CD4-positive, alpha-beta memory T cell (primary cell): Measurements from ENCODE around the gene GNAI3. TPM values are rescaled to one million over a fixed set of nuclear protein-coding genes. Genes with fewer than 3 reads are reported as not detected.

Experiments
- CTCF ChIA-PET: fragments of 350-600 bp; sonication (Branson Sonifier 250); formaldehyde crosslinking; loops from one replicate; lab custom pipeline; 2021; ENCODE audit warnings: inconsistent platforms; ENCODE audit not compliant: partially characterized antibody; lab: Charles Lee
- POLR2A ChIA-PET: fragments of 350-600 bp; sonication (Branson Sonifier 250); formaldehyde crosslinking; loops from one replicate; lab custom pipeline; 2021; ENCODE audit not compliant: partially characterized antibody; lab: Charles Lee
- DNase-seq, 5 donors: peaks; one replicate each; pipeline versions ENCODE4 v3.0.0 to v3.0.0-alpha.2; 2020 to 2022; ENCODE audit warnings: mixed read lengths in 1 of 5
- H3K27ac ChIP-seq: one replicate; pipeline ENCODE4 v1.7.0; 2013; ENCODE audit warnings: low read depth, low read length
- H3K27me3 ChIP-seq: 2 replicates; pipeline ENCODE4 v1.7.0; 2013; ENCODE audit warnings: mild to moderate bottlenecking, low read length, moderate library complexity; ENCODE audit not compliant: insufficient read depth
- H3K36me3 ChIP-seq: 2 replicates; pipeline ENCODE4 v1.7.0; 2013; ENCODE audit warnings: mild to moderate bottlenecking, low read length, moderate library complexity; ENCODE audit not compliant: insufficient read depth
- H3K4me1 ChIP-seq: 2 replicates; pipeline ENCODE4 v1.7.0; 2013; ENCODE audit warnings: mild to moderate bottlenecking, low read length, moderate library complexity; ENCODE audit not compliant: insufficient read depth
- H3K4me3 ChIP-seq, 2 donors: one replicate each; pipeline ENCODE4 v1.7.0; 2013; ENCODE audit warnings: low read length in 2 of 2, mild to moderate bottlenecking in 1 of 2
- H3K9me3 ChIP-seq, 2 donors: one replicate each; pipeline ENCODE4 v1.7.0; 2013; ENCODE audit warnings: low read length in 2 of 2, control low read depth in 1 of 2; ENCODE audit not compliant: control insufficient read depth in 1 of 2
- H3K27ac Mint-ChIP-seq, 7 donors: one replicate each; pipeline ENCODE4 v1.8.0; 2020 to 2021; ENCODE audit warnings: mixed read lengths in 7 of 7, mild to moderate bottlenecking in 6 of 7, inconsistent platforms in 3 of 7, moderate library complexity in 3 of 7
- H3K27me3 Mint-ChIP-seq, 2 donors: one replicate each; pipeline ENCODE4 v1.8.0; 2020 to 2021; ENCODE audit warnings: mixed read lengths in 2 of 2
- H3K36me3 Mint-ChIP-seq, 2 donors: one replicate each; pipeline ENCODE4 v1.8.0; 2020 to 2021; ENCODE audit warnings: mixed read lengths in 2 of 2, inconsistent platforms in 1 of 2, mild to moderate bottlenecking in 1 of 2
- H3K4me1 Mint-ChIP-seq, 4 donors: one replicate each; pipeline ENCODE4 v1.8.0; 2020 to 2021; ENCODE audit warnings: mixed read lengths in 4 of 4, mild to moderate bottlenecking in 1 of 4
- H3K4me3 Mint-ChIP-seq, 8 donors: one replicate each; pipeline ENCODE4 v1.8.0; 2020 to 2021; ENCODE audit warnings: mixed read lengths in 8 of 8, mild to moderate bottlenecking in 7 of 8, moderate library complexity in 6 of 8, inconsistent platforms in 3 of 8
- H3K9me3 Mint-ChIP-seq, 8 donors: one replicate each; pipeline ENCODE4 v1.8.0; 2020 to 2021; ENCODE audit warnings: mixed read lengths in 8 of 8, mild to moderate bottlenecking in 5 of 8, inconsistent platforms in 3 of 8, moderate library complexity in 1 of 8
- intact Hi-C: fragments of 100-400 bp; cut with micrococcal nuclease; formaldehyde crosslinking; loops from one replicate; pipeline ENCODE4 v1.15.1; 2023
- polyA plus RNA-seq, 2 donors: library from polyadenylated mRNA; unstranded; fragments of 300-500 nt; fragmentation: Illumina TruSeq; gene quantifications; one replicate each; pipeline ENCODE4 v1.2.3, GENCODE V29; 2021
- total RNA-seq, 2 experiments: library from RNA; stranded (reverse); gene quantifications; one replicate each; pipeline ENCODE4 v1.2.3, GENCODE V29; 2021

The GNAI3 gene
- total and polyA plus RNA-seq, 4 experiments from 2014 or later = 7.7 to 11.6 (median 8.9) TPM

GRCh38 chr1:109529881-109530456 is 18.4 kb upstream of the GNAI3 start:
- Mint-ChIP-seq H3K27me3 (peaks cover 0 to 2% of the 10 kb centered on the region in 2 donors), H3K27ac (peak overlapping the region in 2 of 7 donors; percentile 48 to 57), H3K4me3 (peak overlapping the region in 1 of 8 donors; percentile 5), H3K9me3 (no peaks in the 10 kb centered on the region), H3K4me1 (peaks cover 17 to 37% (median 26%) of the 10 kb centered on the region in 4 donors), H3K36me3 (no peaks in the 10 kb centered on the region)
- Histone ChIP-seq H3K27ac (no peak overlapping the region), H3K4me3 (no peak overlapping the region), H3K9me3 (no peaks in the 10 kb centered on the region), H3K27me3 (no peaks in the 10 kb centered on the region), H3K4me1 (peaks cover 25% of the 10 kb centered on the region), H3K36me3 (no peaks in the 10 kb centered on the region)
- intact Hi-C loops = no loop called here
- ChIA-PET CTCF (interaction anchor here (0.5 to 21.4 kb wide), 10 partner anchors 9 to 266 kb away, joined by 3 to 1669 read pairs (median 4); partner anchors contain the start of genes AMIGO1, ATXN7L2, CYB561D1 and PSRC1), POLR2A (interaction anchor here (0.9 to 9.8 kb wide), 4 partner anchors 12 to 46 kb away, joined by 3 to 438 read pairs (median 3); partner anchors contain the start of genes AMIGO1 and CYB561D1)
- DNase-seq = no peak

GRCh38 chr1:109530457-109531087 is 17.8 kb upstream of the GNAI3 start:
- CTCF ChIA-PET = interaction anchor here (0.5 to 21.4 kb wide), 8 partner anchors 8 to 266 kb away, joined by 3 to 1669 read pairs (median 4); partner anchors contain the start of genes AMIGO1, ATXN7L2, CYB561D1 and PSRC1
- Histone ChIP-seq H3K36me3 (no peaks in the 10 kb centered on the region), H3K4me1 (peaks cover 25% of the 10 kb centered on the region), H3K4me3 (no peak overlapping the region), H3K27ac (no peak overlapping the region), H3K27me3 (no peaks in the 10 kb centered on the region), H3K9me3 (no peaks in the 10 kb centered on the region)
- Mint-ChIP-seq H3K27ac (peak overlapping the region; percentile 17 to 87 (median 57)), H3K4me1 (peaks cover 15 to 37% (median 25%) of the 10 kb centered on the region in 4 donors), H3K36me3 (no peaks in the 10 kb centered on the region), H3K9me3 (no peaks in the 10 kb centered on the region), H3K27me3 (peaks cover 0 to 4% of the 10 kb centered on the region in 2 donors), H3K4me3 (peak overlapping the region in 7 of 8 donors; percentile 21 to 82 (median 55))
- DNase-seq = no peak
- intact Hi-C loops = no loop called here
- POLR2A ChIA-PET = interaction anchor here (1.2 to 9.8 kb wide), 3 partner anchors 12 to 31 kb away, joined by 3 to 438 read pairs (median 3); partner anchors contain the start of genes AMIGO1 and CYB561D1

- peaks cover 25% of the 10 kb centered on the region for H3K4me1 ChIP-seq
- CTCF ChIA-PET = interaction anchor here (0.6 to 21.4 kb wide), 25 partner anchors 7 to 292 kb away, joined by 3 to 1669 read pairs (median 9); partner anchors contain the start of genes AMIGO1, ATXN7L2, CYB561D1 and GNAI3
- H3K27me3 ChIP-seq = no peaks in the 10 kb centered on the region
- no peaks in the 10 kb centered on the region for H3K9me3 Mint-ChIP-seq
- POLR2A ChIA-PET = interaction anchor here (1.2 to 9.8 kb wide), 8 partner anchors 17 to 281 kb away, joined by 3 to 438 read pairs (median 10); partner anchors contain the start of genes AMIGO1, ATXN7L2, CYB561D1 and GNAI3
- H3K27ac ChIP-seq = no peak overlapping the region
- H3K27ac Mint-ChIP-seq = peak overlapping the region; percentile 17 to 87 (median 54)
- DNase-seq = no peak
- no peaks in the 10 kb centered on the region for H3K9me3 ChIP-seq
- no peaks in the 10 kb centered on the region for H3K36me3 Mint-ChIP-seq
- intact Hi-C loops = no loop called here
- no peak overlapping the region for H3K4me3 ChIP-seq
- H3K4me3 Mint-ChIP-seq = peak overlapping the region in 7 of 8 donors; percentile 21 to 82 (median 55)
- no peaks in the 10 kb centered on the region for H3K36me3 ChIP-seq
- peaks cover 0 to 2% of the 10 kb centered on the region in 2 donors for H3K27me3 Mint-ChIP-seq
- peaks cover 15 to 37% (median 25%) of the 10 kb centered on the region in 4 donors for H3K4me1 Mint-ChIP-seq
Observed at GRCh38 chr1:109531380-109531779, 17.0 kb upstream of the GNAI3 start.

- H3K27me3 ChIP-seq = no peaks in the 10 kb centered on the region
- no peaks in the 10 kb centered on the region for H3K36me3 ChIP-seq
- ChIA-PET CTCF (interaction anchor here (0.6 to 21.4 kb wide), 43 partner anchors 7 to 367 kb away, joined by 3 to 1669 read pairs (median 4); partner anchors contain the start of genes AMIGO1, ATXN7L2, CYB561D1 and GNAI3), POLR2A (interaction anchor here (0.7 to 9.8 kb wide), 13 partner anchors 14 to 503 kb away, joined by 3 to 438 read pairs (median 6); partner anchors contain the start of genes AMIGO1, ATXN7L2, CYB561D1 and GNAI3)
- DNase-seq = no peak
- Mint-ChIP-seq H3K9me3 (no peaks in the 10 kb centered on the region), H3K4me3 (peak overlapping the region in 7 of 8 donors; percentile 28 to 91 (median 87)), H3K27ac (peak overlapping the region in 3 of 7 donors; percentile 87 to 96 (median 92)), H3K27me3 (peaks cover 0 to 2% of the 10 kb centered on the region in 2 donors), H3K4me1 (peaks cover 15 to 37% (median 25%) of the 10 kb centered on the region in 4 donors), H3K36me3 (no peaks in the 10 kb centered on the region)
- peak overlapping the region in 1 of 2 donors; percentile 55 for H3K4me3 ChIP-seq
- H3K9me3 ChIP-seq = no peaks in the 10 kb centered on the region
- intact Hi-C loops = loop anchor here (1.0 kb wide), 6 partner anchors 34 to 269 kb away; partner anchors contain the start of genes CYB561D1, PSMA5 and PSRC1
- peaks cover 25% of the 10 kb centered on the region for H3K4me1 ChIP-seq
- H3K27ac ChIP-seq = no peak overlapping the region
Observed at GRCh38 chr1:109531826-109532364, 16.5 kb upstream of the GNAI3 start.

GRCh38 chr1:109532365-109533136 is 15.9 kb upstream of the GNAI3 start:
- Mint-ChIP-seq H3K4me1 (peaks cover 15 to 37% (median 25%) of the 10 kb centered on the region in 4 donors), H3K36me3 (no peaks in the 10 kb centered on the region), H3K9me3 (no peaks in the 10 kb centered on the region), H3K27me3 (peaks cover 0 to 2% of the 10 kb centered on the region in 2 donors), H3K27ac (peak overlapping the region; percentile 61 to 96 (median 89)), H3K4me3 (peak overlapping the region; percentile 77 to 91 (median 86))
- peak; percentile 84 to 90 (median 86) for DNase-seq
- H3K4me1 ChIP-seq = peaks cover 25% of the 10 kb centered on the region
- H3K4me3 ChIP-seq = peak overlapping the region; percentile 55 to 71
- H3K9me3 ChIP-seq = no peaks in the 10 kb centered on the region
- no peaks in the 10 kb centered on the region for H3K27me3 ChIP-seq
- H3K36me3 ChIP-seq = no peaks in the 10 kb centered on the region
- ChIA-PET CTCF (interaction anchor here (0.6 to 21.4 kb wide), 51 partner anchors 8 to 447 kb away, joined by 3 to 1669 read pairs (median 4); partner anchors contain the start of genes AMIGO1, ATXN7L2, CYB561D1 and GNAI3), POLR2A (interaction anchor here (0.7 to 9.8 kb wide), 17 partner anchors 14 to 502 kb away, joined by 3 to 438 read pairs (median 5); partner anchors contain the start of genes AHCYL1, AMIGO1, ATXN7L2 and CYB561D1)
- peak overlapping the region; percentile 29 for H3K27ac ChIP-seq
- intact Hi-C loops = loop anchor here (1.0 kb wide), 7 partner anchors 34 to 269 kb away; partner anchors contain the start of genes CYB561D1, PSMA5 and PSRC1
